ENCODE data around the gene SPRED2.

The SPRED2 gene

DNA sequence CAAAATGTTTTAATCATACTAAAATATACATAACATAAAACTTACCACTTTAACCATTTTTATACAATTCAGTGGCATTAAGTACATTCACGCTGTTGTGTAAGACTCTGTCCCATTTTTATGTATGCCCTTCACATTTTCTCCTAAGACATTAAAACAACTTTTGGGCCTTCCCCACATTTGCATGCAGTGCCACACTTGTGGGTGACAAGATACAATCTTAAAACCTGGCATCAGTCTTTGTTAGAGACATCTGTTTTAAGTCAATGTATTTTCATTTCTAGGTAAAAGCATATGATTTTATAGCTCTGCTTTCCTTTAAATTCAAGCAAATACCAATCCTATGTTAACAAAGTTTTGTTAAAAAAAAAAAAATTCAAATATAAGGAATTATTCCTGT, 17.3 kb downstream of the SPRED2 start:
- Histone ChIP-seq H3K27me3 (ENCODE audit: control insufficient read depth, low read length) (no peaks in the 10 kb centered on the region), H3K4me1 (ENCODE audit: control insufficient read depth, low read length) (peaks cover 33% of the 10 kb centered on the region), H4K20me1 (ENCODE audit: control insufficient read depth, insufficient read depth, low read depth, low read length) (no peaks in the 10 kb centered on the region), H3K79me2 (ENCODE audit: control insufficient read depth, low read length) (peaks cover 80% of the 10 kb centered on the region), H3K4me2 (ENCODE audit: low read length) (no peak overlapping the region), H3K27ac (ENCODE audit: low read depth, low read length) (no peak overlapping the region), H3K9me3 (ENCODE audit: control insufficient read depth, insufficient read depth, low read length) (no peaks in the 10 kb centered on the region), H3K36me3 (ENCODE audit: control insufficient read depth, low read length) (no peaks in the 10 kb centered on the region), H3K4me3 (ENCODE audit: low read length) (no peak overlapping the region), H3F3A (ENCODE audit: control insufficient read depth, insufficient read depth) (no peaks in the 10 kb centered on the region), H3K9me2 (replicated peaks; ENCODE audit: control insufficient read depth, low read length) (no peaks in the 10 kb centered on the region)
- TF ChIP-seq, protein P1, sequence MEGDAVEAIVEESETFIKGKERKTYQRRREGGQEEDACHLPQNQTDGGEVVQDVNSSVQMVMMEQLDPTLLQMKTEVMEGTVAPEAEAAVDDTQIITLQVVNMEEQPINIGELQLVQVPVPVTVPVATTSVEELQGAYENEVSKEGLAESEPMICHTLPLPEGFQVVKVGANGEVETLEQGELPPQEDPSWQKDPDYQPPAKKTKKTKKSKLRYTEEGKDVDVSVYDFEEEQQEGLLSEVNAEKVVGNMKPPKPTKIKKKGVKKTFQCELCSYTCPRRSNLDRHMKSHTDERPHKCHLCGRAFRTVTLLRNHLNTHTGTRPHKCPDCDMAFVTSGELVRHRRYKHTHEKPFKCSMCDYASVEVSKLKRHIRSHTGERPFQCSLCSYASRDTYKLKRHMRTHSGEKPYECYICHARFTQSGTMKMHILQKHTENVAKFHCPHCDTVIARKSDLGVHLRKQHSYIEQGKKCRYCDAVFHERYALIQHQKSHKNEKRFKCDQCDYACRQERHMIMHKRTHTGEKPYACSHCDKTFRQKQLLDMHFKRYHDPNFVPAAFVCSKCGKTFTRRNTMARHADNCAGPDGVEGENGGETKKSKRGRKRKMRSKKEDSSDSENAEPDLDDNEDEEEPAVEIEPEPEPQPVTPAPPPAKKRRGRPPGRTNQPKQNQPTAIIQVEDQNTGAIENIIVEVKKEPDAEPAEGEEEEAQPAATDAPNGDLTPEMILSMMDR (IDR thresholded peaks at IDR 0.05; ENCODE audit: low read depth, low read length, poor library complexity, severe bottlenecking): no peak
- no peak for TF ChIP-seq EZH2phosphoT487 (IDR thresholded peaks at IDR 0.05; ENCODE audit: borderline replicate concordance, low read length)

DNA sequence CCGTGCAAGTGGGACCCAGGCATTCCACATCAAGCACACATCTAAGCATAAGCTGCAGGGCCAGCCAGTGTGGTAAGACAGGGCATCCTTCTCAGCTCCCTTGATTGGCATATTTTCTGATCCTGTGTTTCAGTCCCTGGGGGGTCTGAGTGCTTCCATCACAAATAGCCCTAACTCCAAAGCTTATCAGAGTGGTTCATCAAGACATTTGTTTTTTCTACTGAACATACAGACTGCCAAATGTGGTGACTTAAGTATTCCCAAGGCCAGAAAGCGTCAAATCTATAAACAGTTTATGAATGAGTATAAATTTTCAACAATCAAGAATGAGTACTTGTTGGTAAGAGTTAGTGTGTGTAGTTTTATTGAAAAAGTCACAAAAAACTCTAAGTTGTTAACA, 18.8 kb downstream of the SPRED2 start:
- Histone ChIP-seq H3K27me3 (ENCODE audit: control insufficient read depth, low read length) (no peaks in the 10 kb centered on the region), H3K9me2 (replicated peaks; ENCODE audit: control insufficient read depth, low read length) (no peaks in the 10 kb centered on the region), H4K20me1 (ENCODE audit: control insufficient read depth, insufficient read depth, low read depth, low read length) (no peaks in the 10 kb centered on the region), H3K9me3 (ENCODE audit: control insufficient read depth, insufficient read depth, low read length) (no peaks in the 10 kb centered on the region), H3K27ac (ENCODE audit: low read depth, low read length) (no peak overlapping the region), H3K79me2 (ENCODE audit: control insufficient read depth, low read length) (peaks cover 71% of the 10 kb centered on the region), H3K4me1 (ENCODE audit: control insufficient read depth, low read length) (peaks cover 40% of the 10 kb centered on the region), H3K4me3 (ENCODE audit: low read length) (no peak overlapping the region), H3F3A (ENCODE audit: control insufficient read depth, insufficient read depth) (0 out of 2 replicates have a peak, but pooled peaks cover 4% of the 10 kb centered on the region), H3K36me3 (ENCODE audit: control insufficient read depth, low read length) (no peaks in the 10 kb centered on the region), H3K4me2 (ENCODE audit: low read length) (no peak overlapping the region)
- TF ChIP-seq EZH2phosphoT487 (IDR thresholded peaks at IDR 0.05; ENCODE audit: borderline replicate concordance, low read length): no peak
- TF ChIP-seq, protein P1 (IDR thresholded peaks at IDR 0.05; ENCODE audit: low read depth, low read length, poor library complexity, severe bottlenecking): no peak

DNA sequence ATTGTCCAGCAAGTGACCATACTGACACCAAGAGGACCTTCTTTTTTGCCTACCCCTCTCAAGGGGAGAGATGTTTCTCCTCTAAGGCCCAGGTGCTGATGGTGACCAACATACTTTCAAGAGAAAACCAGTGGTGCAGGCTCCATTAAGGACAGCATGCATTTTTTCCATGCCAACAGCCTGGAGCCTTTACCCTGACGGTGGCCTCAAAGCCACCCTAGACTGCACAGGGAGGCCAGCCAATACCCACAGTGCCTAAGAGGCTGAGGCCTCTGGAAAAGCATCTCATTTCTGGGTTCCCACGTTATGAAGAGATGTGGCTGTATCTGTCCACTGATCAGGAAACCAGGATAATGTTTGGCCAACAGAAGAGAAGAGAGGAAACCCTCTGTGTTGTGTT, 19.3 kb downstream of the SPRED2 start:
- no peak overlapping the region for H3K27ac ChIP-seq (ENCODE audit: low read depth, low read length)
- H4K20me1 ChIP-seq (ENCODE audit: control insufficient read depth, insufficient read depth, low read depth, low read length): no peaks in the 10 kb centered on the region
- peaks cover 71% of the 10 kb centered on the region for H3K79me2 ChIP-seq (ENCODE audit: control insufficient read depth, low read length)
- H3F3A ChIP-seq (ENCODE audit: control insufficient read depth, insufficient read depth): peaks cover 7% of the 10 kb centered on the region; the same call in 1 of the 2 replicates
- no peaks in the 10 kb centered on the region for H3K27me3 ChIP-seq (ENCODE audit: control insufficient read depth, low read length)
- H3K4me2 ChIP-seq (ENCODE audit: low read length): no peak overlapping the region
- H3K9me3 ChIP-seq (ENCODE audit: control insufficient read depth, insufficient read depth, low read length): no peaks in the 10 kb centered on the region
- H3K9me2 ChIP-seq (replicated peaks; ENCODE audit: control insufficient read depth, low read length): no peaks in the 10 kb centered on the region
- TF ChIP-seq, protein P1 (IDR thresholded peaks at IDR 0.05; ENCODE audit: low read depth, low read length, poor library complexity, severe bottlenecking): no peak
- no peak for TF ChIP-seq EZH2phosphoT487 (IDR thresholded peaks at IDR 0.05; ENCODE audit: borderline replicate concordance, low read length)
- no peaks in the 10 kb centered on the region for H3K36me3 ChIP-seq (ENCODE audit: control insufficient read depth, low read length)
- H3K4me1 ChIP-seq (ENCODE audit: control insufficient read depth, low read length): peaks cover 43% of the 10 kb centered on the region
- no peak overlapping the region for H3K4me3 ChIP-seq (ENCODE audit: low read length)
